ENCODE data around the gene ARHGDIB. TPM values are rescaled to one million over a fixed set of nuclear protein-coding genes. Genes with fewer than 3 reads are reported as not detected.

Gene ARHGDIB
- total RNA-seq, 2 experiments from 2014 or later = 515 to 519 TPM

DNA sequence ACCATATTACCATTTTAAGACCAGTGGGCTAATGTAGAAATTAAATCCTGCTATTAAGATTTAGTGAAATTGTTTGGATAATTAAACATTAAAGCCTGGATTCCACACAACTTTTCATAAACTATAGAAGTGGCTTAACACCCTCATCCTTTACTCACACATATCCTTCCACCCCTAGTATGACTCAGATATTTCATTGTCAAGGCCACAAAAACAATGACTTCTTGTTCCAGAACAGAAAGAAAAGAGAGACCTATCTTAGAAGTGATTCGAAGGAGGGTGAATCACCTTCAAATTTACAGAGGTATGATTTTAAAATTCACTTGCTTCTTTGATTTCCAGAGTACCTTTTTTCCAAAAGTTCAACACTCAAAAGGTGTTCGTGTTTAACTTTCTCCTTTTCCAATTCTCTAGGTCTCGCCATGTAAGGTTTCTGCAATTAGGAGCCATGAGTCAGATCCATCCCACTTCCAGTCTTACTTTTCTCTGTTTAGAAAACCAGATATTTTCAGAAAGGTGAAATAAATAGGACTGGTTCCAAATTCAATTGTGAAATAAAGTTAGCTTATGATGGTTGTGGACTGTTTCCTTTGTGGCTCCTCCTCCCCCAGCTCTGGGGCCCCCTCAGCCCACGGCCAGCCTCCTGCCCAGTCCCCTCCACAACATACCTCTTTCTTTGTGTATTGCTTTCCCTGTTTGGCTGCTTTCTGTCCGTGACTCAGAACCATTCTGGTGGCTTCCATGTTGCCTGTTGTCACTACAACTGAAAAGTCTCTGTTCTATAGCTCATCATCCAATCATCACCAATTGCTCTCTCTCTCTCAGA lies 51.1 kb downstream of the ARHGDIB start:
- POLR2A ChIA-PET = no interaction called here
- CTCF ChIA-PET = interaction anchor here (1.0 kb wide), 1 partner anchor 63 kb away, joined by 3 read pairs; the partner anchor contains the start of gene PDE6H

DNA sequence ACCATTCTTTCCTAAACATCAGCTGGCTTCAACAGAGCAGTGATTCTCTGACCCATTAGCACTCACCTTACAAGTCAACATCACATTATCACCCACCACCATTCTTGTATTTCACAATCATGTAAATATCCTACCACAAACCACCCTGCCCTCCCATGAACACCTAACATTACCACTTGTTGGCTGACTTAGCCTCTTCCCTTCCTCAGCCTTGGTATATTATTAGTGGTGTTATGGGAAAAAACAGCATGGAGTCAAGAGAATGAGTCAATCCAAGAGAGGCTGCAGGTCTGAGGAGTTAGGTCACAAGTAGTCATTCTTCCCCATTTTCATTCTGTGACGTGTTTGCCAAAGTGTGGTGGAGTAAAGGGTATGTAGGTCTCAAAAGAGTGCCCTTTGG lies 53.4 kb downstream of the ARHGDIB start:
- CTCF ChIA-PET = no interaction called here
- POLR2A ChIA-PET = no interaction called here

DNA sequence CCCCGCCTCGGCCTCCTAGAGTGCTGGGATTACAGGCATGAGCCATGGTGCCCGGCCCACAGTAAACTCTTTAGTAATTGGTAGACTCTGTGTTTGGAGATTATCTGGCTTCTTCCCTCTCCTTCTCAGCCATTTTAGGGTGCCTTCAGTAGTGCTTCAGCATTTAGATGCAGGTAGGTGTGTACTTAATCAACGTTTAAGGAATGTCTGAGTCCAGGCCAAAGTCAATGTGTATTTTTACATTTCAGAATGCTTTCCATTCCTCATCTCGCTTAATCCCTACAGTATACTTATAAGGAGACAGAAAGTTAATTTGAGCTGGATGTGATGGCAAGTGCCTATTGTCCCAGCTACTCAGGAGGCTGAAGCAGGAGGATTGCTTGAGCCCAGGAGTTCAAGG lies 55.3 kb downstream of the ARHGDIB start:
- ChIA-PET POLR2A (no interaction called here), CTCF (no interaction called here)

DNA sequence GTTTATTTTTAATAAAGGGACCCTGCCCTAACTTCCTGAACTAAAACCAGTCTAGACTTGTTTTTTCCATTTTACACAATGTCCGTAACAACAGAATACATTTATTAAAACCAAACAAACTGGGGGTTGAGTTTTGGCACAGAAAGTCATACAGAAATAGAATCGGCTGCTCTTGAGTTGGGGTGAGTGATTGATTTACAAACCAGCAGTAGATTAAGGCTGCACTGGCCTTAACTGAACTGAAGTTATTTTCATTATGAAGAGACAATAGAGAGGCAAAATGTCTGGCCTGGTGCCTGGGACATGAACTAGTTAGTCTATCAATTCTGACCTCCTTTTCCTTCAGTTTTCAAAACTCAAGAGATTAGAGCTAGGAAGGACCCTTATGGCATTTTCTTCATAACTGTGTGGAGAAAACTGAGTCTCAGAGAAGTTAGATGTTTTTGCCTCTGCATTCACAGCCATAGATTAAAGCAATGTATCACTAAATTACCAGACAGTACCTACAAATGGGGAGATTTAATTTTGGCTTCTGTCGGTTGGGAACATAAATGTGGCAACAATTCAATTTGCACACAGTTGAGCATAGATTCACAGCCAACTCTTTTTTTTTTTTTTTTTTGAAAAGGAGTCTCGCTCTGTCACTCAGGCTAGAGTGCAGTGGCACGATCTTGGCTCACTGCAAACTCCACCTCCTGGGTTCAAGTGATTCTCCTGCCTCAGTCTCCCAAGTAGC lies 56.0 kb downstream of the ARHGDIB start:
- CTCF ChIA-PET = no interaction called here
- POLR2A ChIA-PET = no interaction called here

DNA sequence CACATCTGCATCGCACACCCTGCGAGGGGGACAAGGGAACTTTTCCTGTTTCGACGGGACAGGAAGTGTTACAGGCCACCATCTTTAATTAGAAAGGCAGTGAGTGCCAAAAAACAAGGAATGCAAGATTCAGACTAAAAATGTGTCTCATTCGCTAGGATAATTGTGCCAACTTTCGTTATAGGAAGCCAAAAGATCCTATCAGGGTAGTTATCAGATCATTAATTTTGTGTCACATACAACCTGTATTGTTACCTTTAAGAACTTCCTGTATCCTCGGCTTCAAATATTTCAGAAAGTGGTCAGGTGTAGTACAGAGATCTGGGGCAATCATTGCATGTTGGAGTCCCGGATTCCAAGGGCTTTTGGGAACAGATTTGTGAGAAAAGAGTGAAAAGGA lies 56.5 kb downstream of the ARHGDIB start:
- ChIA-PET CTCF (interaction anchor here (0.6 kb wide), 1 partner anchor 74 kb away, joined by 3 read pairs; no protein-coding TSS in a partner anchor), POLR2A (no interaction called here)

DNA sequence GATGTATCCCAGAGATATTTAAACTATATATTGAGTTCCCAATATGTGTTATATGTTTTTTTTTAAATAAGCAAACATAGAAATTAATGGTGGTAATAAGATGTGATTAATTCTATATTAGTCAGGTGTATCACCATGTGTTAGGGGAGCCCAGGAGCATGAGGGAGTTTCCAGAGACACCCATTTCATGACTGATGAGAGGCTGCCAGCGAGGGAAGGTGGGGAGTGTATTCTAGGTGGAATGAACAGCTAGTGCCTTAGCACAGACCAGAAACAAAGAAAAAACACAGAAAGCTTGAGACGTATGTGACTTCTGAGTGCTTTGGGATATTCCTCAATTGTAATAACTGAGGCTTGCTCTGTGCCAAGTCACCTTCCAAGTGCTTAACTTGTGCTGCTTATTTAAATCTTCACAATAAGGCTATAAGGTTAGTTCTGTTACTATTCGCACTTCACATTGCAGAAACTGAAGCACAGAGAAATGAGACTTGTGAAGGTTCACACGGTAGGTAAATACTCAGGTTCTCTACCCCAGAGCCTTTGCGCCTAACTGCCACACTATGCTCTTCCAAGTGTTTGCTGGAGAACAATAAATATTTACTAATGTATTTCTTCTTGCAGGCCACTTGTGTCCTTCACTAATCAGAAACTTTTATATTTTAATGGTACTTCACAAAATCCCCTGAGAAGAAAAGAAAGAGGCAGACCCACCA lies 57.9 kb downstream of the ARHGDIB start:
- CTCF ChIA-PET = no interaction called here
- POLR2A ChIA-PET = no interaction called here

DNA sequence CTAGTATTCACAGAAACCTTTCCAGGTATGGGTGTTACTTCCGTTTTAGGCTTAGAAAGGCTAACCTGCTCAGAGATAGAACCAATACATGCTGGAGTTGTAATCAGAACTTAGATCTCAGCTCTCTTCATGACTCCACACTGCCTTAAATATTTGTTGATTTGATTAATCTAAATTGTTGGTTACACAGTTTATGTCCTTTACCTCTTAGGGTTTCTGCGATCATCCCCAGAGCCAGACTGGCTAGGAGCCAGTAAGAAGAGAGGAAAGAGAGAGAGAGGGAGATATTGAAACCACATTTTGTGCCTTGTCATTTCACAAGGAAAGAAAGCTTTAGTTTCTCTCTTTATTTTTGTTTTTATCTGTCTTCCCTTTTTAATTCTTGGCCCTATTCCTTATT lies 58.9 kb downstream of the ARHGDIB start:
- CTCF ChIA-PET = no interaction called here
- POLR2A ChIA-PET = interaction anchor here (0.6 kb wide), 1 partner anchor 9 kb away, joined by 3 read pairs; no protein-coding TSS in a partner anchor

DNA sequence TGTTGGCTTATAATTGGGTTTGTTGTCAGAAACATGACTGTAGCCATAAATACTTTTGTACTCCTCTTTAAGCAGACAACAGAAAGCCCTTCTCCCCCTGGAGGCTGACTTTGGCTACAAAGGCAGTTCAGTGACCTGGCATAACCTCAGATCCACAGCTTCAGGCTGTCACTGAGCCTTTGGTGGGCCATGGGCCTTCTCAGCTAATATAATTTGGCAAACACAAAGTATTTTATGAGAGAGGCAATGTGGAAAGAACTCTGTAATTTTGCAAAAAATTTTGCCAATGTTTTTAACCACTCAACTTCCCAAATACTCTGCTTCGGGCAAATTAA lies 60.2 kb downstream of the ARHGDIB start:
- ChIA-PET CTCF (no interaction called here), POLR2A (no interaction called here)

DNA sequence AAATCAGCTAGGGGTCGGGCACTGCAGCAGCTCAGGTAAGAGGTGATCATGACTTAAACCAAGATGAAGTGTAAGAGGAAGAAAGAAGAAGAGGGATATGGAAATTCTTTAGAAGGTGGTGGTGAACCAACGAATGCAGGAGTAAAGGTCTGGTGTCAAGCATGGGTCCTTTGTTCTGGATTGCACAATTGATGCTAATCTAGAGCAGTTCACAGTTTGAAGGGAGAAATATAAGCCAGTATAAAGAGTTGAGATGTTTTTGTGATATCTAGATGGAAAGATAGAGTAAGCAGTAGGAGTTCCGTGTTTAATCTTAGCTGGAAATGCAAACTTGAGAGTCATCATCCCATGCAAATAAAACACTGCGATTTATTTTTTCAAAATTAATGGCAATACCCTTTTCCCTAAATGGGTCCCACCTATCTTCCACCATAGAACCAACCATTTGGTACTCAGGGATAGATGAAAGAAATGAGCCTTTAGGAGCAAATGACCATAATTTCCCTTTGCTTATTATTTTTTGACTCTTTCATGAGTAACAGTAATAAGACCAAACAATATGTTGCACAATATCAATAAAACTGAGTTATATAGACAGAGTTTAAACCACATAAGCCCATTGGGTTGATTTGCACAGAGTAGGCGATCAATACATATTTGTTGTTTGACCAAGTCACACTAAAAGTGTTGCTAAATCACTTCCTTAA lies 60.7 kb downstream of the ARHGDIB start:
- POLR2A ChIA-PET = no interaction called here
- CTCF ChIA-PET = no interaction called here

DNA sequence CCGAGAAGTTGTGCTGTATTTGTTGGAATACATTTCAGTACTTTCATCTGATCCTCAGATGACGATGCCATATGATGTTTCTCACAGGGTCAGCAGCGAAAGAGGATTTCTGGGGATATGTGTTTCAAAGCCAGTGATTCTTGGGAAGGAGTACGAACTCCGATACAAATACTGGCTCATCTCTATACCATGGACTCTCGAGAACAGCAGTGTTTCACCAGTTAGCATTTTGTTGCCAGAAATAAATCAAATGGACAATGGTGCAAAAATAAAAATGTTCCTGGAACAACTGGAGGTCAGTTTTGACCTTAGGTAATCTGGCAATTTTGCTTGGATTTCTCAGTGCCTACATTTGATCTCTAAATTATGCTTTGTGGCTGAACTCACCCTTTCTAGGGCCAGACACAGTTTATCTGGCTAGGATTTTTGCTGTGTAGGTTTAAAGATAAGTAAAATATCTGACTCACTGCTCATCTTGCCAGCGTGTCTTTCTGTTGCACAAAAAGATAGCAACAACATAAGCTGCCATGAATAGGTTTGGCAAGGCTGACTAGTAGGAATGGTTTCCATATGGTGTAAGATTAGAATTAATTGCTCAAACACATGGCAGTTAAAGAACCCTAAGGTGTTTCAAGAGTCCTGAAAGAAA lies 64.8 kb downstream of the ARHGDIB start:
- ChIA-PET CTCF (no interaction called here), POLR2A (no interaction called here)

DNA sequence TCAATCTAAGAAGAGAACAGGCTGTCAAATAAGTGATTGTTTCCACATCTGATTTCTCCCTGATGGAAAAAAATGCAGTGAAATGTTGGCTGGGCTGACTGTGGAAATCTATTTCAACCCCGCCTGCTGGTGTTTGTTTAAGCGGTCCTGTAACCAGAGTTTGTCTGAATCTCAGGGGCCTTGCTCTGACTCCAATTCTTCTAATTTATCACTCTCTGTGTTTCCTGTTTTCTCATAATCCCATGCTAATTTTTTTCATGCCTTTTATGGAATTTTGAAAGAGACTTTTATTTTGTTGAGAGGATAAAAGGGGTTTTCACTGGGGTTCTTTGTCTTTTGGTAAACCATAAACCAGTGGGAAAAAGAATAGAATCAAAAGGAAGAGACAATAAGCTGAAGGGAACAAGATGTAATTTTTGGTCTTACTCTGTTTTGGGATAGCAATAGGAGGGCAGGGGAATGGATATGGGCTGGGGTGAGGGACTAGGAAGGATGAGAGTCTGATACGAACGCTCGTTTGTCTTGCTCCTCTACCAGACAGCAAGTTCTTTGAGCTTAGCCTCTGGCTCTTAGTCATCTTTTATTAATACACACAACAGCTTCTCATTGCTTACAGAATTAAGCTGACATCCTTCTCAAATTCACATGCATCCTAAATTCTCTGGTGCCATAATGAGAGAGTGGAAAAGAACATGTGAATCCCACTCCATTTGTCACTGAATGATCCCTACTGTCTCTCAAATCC lies 67.7 kb downstream of the ARHGDIB start:
- ChIA-PET CTCF (no interaction called here), POLR2A (interaction anchor here (0.7 kb wide), 1 partner anchor 9 kb away, joined by 3 read pairs; no protein-coding TSS in a partner anchor)

DNA sequence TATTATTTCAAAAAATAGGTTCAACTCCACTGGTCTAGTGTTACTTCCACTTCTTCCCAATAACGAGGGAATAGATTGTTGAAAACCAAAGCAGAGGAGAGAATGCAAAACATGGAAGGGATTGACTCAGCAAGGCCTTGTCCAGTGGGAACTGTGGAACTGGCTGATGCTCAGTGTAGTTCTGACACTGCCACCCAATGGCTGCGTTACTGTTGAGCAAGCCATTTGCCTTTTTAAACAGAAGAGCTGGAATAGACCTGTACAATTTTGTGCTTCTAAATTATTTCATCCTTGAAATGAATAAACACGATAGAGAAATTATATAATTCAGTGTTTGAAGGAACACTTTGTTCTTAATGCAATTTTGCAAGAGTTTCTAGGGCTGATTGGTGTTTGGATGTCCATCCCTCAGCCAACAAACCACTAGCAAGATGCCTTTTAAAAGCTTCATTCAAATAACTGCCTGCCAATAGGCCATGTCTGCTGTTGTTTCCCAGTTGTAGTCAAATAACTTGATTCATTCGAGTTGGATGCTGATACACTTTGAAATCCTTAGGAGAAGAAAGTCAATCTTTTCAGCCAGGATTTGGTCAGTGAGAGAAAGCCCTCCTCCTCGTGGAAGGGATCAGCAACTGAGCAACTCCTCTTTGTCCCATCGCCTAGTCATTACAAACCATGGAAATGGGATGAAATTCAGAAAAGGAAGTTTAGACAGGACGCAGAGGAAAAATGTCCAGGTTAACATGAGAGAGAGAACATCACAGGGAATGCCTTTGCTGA lies 68.5 kb downstream of the ARHGDIB start:
- POLR2A ChIA-PET = no interaction called here
- CTCF ChIA-PET = no interaction called here

Other genes starting within 250 kb of the ARHGDIB start
- 100 to 1,000 TPM; 158 to 159 TPM for gene WBP11, start 158.1 kb downstream of the ARHGDIB start, total RNA-seq
- gene C12orf60, start 157.9 kb downstream of the ARHGDIB start, total RNA-seq = 1 to 10 TPM; 3.2 to 3.7 TPM
- not detected for gene SMCO3, start 147.4 kb downstream of the ARHGDIB start, total RNA-seq
- gene ART4, start 118.1 kb downstream of the ARHGDIB start, total RNA-seq = not detected
- gene MGP, start 75.7 kb downstream of the ARHGDIB start, total RNA-seq = not detected
- gene ERP27, start 23.1 kb downstream of the ARHGDIB start, total RNA-seq = 1 to 10 TPM in 1 of 2 experiments, under 1 TPM in 1; 0.76 to 1.1 TPM
- gene PDE6H, start 11.4 kb upstream of the ARHGDIB start, total RNA-seq = not detected